GM10266 (cell line): ENCODE results near the gene CPXM1.
"Not testable (repeated sequence)": the region's sequence is repeated elsewhere in the genome, so short reads cannot be mapped to it uniquely, and the experiment has no call there.

Source experiments
- DNase-seq: peaks from one replicate; pipeline ENCODE4 v3.0.0; 2012; ENCODE audit errors: extremely low spot score
- CTCF ChIP-seq: IDR thresholded peaks from 2 replicates; pipeline ENCODE4 v1.5.1; 2012; ENCODE audit warnings: mild to moderate bottlenecking, low read depth; ENCODE audit not compliant: control insufficient read depth, insufficient read depth; ENCODE audit errors: missing control alignments

Gene CPXM1

DNA sequence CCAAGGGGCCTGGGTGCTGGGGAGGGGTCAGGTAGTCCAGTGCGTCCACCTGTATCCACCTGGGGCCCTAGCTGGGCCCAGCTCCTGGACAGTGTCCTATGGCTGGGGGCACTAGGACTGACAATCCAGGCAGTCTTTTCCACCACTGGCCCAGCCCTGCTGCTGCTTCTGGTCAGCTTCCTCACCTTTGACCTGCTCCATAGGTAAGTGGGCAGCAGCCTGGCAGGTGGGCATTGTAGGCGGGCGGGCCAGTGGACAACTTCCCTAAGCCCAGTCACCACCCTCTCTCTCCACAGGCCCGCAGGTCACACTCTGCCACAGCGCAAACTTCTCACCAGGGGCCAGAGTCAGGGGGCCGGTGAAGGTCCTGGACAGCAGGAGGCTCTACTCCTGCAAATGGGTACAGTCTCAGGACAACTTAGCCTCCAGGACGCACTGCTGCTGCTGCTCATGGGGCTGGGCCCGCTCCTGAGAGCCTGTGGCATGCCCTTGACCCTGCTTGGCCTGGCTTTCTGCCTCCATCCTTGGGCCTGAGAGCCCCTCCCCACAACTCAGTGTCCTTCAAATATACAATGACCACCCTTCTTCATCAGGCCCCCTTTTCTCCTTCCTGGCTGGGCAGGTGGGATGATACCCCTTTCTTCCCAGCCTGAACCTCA is 14.9 kb upstream of the CPXM1 start:
- DNase-seq: no peak
- no peak for TF ChIP-seq CTCF

GRCh38 chr20:2814587-2815051 is 14.2 kb upstream of the CPXM1 start, which contains the start of gene C20orf141:
Gene C20orf141 (plus strand): TSS chr20:2814987. CDS start chr20:2815185, 198 bp downstream.
- no peak for TF ChIP-seq CTCF
- DNase-seq: no peak

GRCh38 chr20:2814076-2814475 is 13.6 kb upstream of the CPXM1 start:
- TF ChIP-seq CTCF: no peak
- no peak for DNase-seq

GRCh38 chr20:2812189-2812588 is 11.8 kb upstream of the CPXM1 start:
- no peak for DNase-seq
- TF ChIP-seq CTCF: no peak

DNA sequence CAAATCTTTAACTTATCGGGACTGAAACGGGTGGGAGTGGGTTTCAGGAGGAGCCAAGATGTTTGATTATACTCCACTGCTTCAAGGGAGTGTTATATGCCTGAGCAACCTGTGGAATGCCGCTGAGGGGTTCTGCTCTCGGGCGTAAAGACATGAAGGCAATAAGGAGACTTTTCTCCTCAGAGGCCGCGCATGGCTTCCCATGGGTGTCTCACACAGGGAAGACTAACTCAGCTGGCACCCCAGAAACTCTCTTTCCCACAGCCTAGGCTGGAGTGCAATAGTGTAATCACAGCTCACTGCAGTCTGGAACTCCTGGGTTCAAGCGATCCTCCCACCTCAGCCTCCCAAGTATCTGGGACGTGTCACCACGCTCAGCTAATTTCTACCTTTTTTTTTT is 9.3 kb upstream of the CPXM1 start:
- TF ChIP-seq CTCF: no peak
- no peak for DNase-seq

DNA sequence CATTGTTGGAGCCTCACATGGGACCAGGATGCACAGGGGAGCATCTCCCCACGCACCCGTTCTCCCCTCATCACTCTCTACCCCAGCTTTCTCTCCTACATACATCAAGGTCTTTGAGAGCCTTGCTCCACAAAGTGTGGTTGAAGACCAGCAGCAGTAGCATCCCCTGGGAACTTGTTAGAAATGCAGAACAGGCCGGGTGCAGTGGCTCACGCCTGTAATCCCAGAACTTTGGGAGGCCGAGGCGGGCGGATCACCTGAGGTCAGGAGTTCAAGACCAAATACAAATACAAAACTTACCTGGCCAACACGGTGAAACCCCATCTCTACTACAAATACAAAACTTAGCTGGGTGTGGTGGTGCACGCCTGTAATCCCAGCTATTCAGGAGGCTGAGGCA is 7.5 kb upstream of the CPXM1 start:
- DNase-seq: not testable (repeated sequence)

GRCh38 chr20:2807019-2807418 is 6.6 kb upstream of the CPXM1 start:
- DNase-seq: no peak
- TF ChIP-seq CTCF: no peak

- no peak for DNase-seq
- no peak for TF ChIP-seq CTCF
Observed at GRCh38 chr20:2806351-2806701, 5.9 kb upstream of the CPXM1 start.
